HG03457 (cell line): ENCODE results near the gene DGKI.

Experiments
- ATAC-seq: cut with Tn5 transposase; IDR thresholded peaks from one replicate; pipeline ENCODE4 v1.9.1; 2021; ENCODE audit warnings: moderate number of reproducible peaks; ENCODE audit not compliant: unreplicated experiment

DGKI gene

GRCh38 chr7:137873524-137873923 is 26.8 kb upstream of the DGKI start:
- ATAC-seq, result no peak

GRCh38 chr7:137871170-137871915 is 24.6 kb upstream of the DGKI start:
- ATAC-seq, result no peak

- no peak for ATAC-seq
These were observed 23.9 kb upstream of the DGKI start for GRCh38 chr7:137870684-137871083.

GRCh38 chr7:137870078-137870477 is 23.3 kb upstream of the DGKI start:
- no peak for ATAC-seq

GRCh38 chr7:137869260-137869659 is 22.5 kb upstream of the DGKI start:
- no peak for ATAC-seq

GRCh38 chr7:137867289-137867688 is 20.5 kb upstream of the DGKI start:
- ATAC-seq, result no peak

- ATAC-seq, result no peak
These were observed 19.0 kb upstream of the DGKI start for GRCh38 chr7:137865764-137866163.

GRCh38 chr7:137862964-137863363 is 16.2 kb upstream of the DGKI start:
- ATAC-seq, result no peak

GRCh38 chr7:137862358-137862757 is 15.6 kb upstream of the DGKI start:
- ATAC-seq, result no peak

- no peak for ATAC-seq
These were observed 13.8 kb upstream of the DGKI start for GRCh38 chr7:137860542-137860941.

- ATAC-seq, result no peak
These were observed 6.3 kb upstream of the DGKI start for GRCh38 chr7:137853053-137853452.

- no peak for ATAC-seq
These were observed 5.3 kb upstream of the DGKI start for GRCh38 chr7:137852108-137852507.

GRCh38 chr7:137850972-137851945 is 4.5 kb upstream of the DGKI start:
- no peak for ATAC-seq

- ATAC-seq, result no peak
These were observed 3.8 kb upstream of the DGKI start for GRCh38 chr7:137850571-137850970.

- ATAC-seq, result no peak
These were observed 1.3 kb upstream of the DGKI start for GRCh38 chr7:137848095-137848494.

GRCh38 chr7:137847568-137848050 is 835 bp upstream of the DGKI start:
- no peak for ATAC-seq

- no peak for ATAC-seq
These were observed 286 bp downstream of the DGKI start for GRCh38 chr7:137846549-137846826.

GRCh38 chr7:137844677-137845425 is 1.9 kb downstream of the DGKI start:
- ATAC-seq, result no peak

- ATAC-seq, result no peak
These were observed 6.6 kb downstream of the DGKI start for GRCh38 chr7:137839903-137840779.

GRCh38 chr7:137838706-137839315 is 8.0 kb downstream of the DGKI start:
- ATAC-seq, result no peak
